GM04503 (cell line): Measurements from ENCODE around the gene CRISP3.
"Not testable (repeated sequence)": the region's sequence is repeated elsewhere in the genome, so short reads cannot be mapped to it uniquely, and the experiment has no call there.

Source experiments
- DNase-seq: peaks from one replicate; pipeline ENCODE4 v3.0.0-alpha.2; 2012; ENCODE audit warnings: low read depth

CRISP3 gene

DNA sequence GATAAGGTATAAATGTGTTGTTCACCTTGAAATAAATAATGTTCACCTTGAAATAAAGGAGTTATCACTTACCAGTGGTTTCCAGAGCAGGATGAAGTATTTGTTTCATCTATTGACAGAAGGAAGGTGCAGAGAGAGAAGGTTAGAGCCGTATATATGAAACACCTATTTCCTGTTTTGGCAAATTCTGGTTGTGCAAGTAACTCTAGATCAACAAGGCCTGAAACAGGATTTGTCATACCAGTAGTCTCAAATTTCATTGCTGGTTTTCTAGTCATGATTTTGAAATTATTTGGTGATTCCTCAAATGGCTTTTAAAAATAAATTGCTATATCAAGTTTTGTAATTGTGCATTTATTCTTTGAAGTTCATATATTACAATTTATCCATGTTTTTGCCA, at the start of gene CRISP3:
Gene CRISP3 (minus strand): TSS at position 130 of the 400 bp plus-strand sequence. CDS start 21 bp downstream, at position 109.
- no peak for DNase-seq

- no peak for DNase-seq
These were observed 46.2 kb upstream of the CRISP3 start for GRCh38 chr6:49790341-49790740.

DNA sequence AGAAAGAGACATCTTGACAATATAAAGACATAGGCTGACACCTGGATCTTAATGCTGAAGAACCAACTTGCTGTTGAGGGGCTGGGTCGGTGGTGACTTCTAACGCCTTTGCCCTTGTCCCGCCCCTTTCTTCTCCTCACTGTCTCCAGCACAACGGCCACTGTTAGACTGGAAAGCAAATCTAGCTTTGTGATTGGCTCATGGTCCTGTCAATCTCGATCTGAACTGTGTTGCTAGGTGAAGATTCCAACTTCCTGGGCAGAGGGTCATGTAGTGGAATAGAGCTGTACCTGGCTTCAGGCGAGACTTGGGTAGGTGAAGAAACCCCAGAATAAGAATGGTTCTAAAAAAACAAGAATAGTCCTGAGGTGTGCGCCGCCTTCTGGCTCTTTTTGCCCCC, 43.0 kb upstream of the CRISP3 start, which contains the start of gene PGK2:
Gene PGK2 (minus strand): TSS at position 110 of the 400 bp plus-strand sequence. CDS start 98 bp downstream, at position 12.
- no peak for DNase-seq

- DNase-seq: no peak
These were observed 40.1 kb upstream of the CRISP3 start for GRCh38 chr6:49784272-49784671.

DNA sequence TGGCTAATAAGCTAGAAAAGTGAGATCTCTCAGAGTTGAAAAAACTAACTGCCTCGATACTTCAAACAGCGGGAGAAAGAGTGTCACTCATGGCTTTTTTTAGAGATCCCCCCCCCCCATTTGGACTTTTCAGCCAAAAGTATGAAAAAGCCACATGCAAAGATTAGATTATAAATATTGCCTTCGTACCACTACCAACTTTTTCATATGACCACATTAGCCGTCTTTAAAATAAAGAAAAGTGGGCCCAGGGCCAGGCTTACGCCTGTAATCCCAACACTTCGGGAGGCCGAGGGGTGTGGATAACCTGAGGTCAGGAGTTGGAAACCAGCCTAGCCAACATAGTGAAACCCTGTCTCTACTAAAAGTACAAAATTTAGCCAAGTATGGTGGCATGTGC, 38.5 kb upstream of the CRISP3 start:
- no peak for DNase-seq

- DNase-seq: no peak
These were observed 38.1 kb upstream of the CRISP3 start for GRCh38 chr6:49782293-49782692.

- no peak for DNase-seq
These were observed 32.3 kb upstream of the CRISP3 start for GRCh38 chr6:49776444-49776843.

- DNase-seq: no peak
These were observed 30.9 kb upstream of the CRISP3 start for GRCh38 chr6:49775043-49775442.

DNA sequence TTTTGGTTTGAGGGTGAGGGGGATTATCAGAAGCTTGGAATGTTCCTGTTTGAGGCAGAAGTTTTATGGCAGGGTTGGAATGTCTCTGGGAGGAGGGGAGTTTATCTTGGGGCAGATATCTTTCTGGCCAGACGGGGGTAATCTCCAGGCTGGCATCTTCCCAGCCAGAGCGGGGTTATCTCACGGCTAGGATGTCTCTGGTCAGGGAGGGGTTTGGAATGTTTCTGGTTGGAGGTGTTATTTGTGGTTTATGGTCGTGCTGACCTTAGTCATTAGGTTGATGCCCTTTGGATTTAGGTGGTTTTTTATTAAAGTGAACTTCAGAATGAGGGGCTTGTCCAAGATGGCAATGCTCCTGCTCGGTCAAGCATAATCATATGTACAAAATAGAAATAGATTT, 28.1 kb upstream of the CRISP3 start:
- no peak for DNase-seq

- DNase-seq: no peak
These were observed 22.6 kb upstream of the CRISP3 start for GRCh38 chr6:49766762-49767161.

- DNase-seq: no peak
These were observed 20.5 kb upstream of the CRISP3 start for GRCh38 chr6:49764571-49765236.

GRCh38 chr6:49743429-49743828, 759 bp downstream of the CRISP3 start:
- DNase-seq: no peak

DNA sequence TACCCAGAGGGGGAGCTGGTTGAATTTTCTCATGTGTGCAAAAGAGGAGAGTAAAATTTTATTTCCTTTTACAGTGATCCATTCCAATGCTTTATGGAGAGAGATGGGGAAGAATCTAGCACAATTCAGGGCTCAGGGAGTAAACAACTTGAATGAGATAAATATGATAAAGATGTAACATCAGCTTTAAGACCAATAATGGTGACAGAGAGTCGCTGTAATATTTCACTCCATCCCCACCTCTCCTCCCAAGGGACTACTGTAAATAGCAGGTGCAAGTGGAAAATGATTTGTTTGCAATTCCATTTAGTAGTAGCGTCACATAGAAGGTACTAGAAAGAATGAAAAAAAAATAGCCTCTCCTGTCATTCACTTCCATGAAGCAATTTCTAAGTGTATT, 4.8 kb downstream of the CRISP3 start:
- DNase-seq: no peak

GRCh38 chr6:49736017-49736508, 8.1 kb downstream of the CRISP3 start:
- DNase-seq: no peak

- no peak for DNase-seq
These were observed 10.5 kb downstream of the CRISP3 start for GRCh38 chr6:49733680-49734079.

- no peak for DNase-seq
These were observed 11.4 kb downstream of the CRISP3 start for GRCh38 chr6:49732781-49733180.

GRCh38 chr6:49730251-49730650, 13.9 kb downstream of the CRISP3 start:
- no peak for DNase-seq

GRCh38 chr6:49723917-49724316, 20.3 kb downstream of the CRISP3 start:
- not testable (repeated sequence) for DNase-seq

GRCh38 chr6:49721297-49721696, 22.9 kb downstream of the CRISP3 start:
- no peak for DNase-seq

DNA sequence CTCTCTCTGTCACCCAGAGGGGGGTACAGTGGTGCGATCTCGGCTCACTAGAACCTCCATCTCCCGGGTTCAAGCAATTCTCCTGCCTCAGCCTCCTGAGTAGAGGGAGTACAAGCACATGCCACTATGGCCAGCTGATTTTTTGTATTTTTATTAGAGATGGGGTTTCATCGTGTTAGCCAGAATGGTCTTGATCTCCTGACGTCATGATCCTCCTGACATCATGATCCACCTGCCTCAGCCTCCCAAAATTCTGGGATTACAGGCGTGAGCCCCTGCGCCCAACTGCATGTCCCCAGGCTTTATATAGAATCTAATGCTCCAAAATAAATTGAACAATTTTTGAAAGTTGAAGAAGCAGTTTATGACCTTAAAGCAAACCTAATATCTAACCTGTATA, 23.8 kb downstream of the CRISP3 start:
- no peak for DNase-seq

DNA sequence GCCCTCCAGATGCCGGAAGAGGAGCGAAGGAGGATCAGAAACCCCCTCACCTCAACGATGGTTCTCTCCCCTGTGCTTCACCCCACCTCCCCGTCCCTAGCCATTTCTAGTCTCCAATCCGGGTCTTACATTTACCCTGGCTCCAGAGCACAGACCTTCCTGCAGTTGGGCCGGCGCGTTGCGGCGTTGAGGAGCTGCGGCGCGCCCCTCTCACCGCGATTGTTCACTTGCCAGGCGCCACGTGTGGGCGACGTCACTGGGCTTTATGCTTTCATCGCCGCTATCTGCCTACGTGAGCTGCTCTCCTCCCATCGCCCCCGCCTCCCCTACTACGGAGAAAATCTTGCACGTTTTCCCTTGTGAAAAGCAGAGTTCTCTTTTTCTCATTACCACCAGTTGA, 30.8 kb downstream of the CRISP3 start, which contains the start of gene CRISP2:
Gene CRISP2 (minus strand): TSS at position 198 of the 400 bp plus-strand sequence. CDS start 4,347 bp downstream, outside the sequence.
- DNase-seq: no peak

- DNase-seq: no peak
These were observed 45.7 kb downstream of the CRISP3 start for GRCh38 chr6:49698478-49698877.

DNA sequence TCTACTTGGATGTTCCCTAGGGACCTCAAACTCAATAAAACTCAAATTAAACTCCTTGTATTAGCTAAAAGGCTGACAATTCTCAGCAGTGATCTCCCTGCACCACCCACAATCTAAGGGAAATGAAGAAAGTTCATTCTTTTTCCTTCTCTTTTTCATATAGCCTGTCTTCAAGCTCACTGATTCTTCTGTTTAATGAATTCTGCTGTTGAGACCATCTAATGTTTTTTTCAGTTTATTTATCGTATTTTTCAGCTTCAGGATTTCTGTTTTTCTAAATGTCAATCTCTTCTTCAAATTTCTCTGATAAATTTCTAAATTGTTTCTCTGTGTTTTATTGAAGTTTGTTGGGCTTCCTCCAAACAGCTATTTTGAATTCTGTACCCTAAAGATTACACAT, 50.7 kb downstream of the CRISP3 start:
- DNase-seq: no peak

- no peak for DNase-seq
These were observed 51.7 kb downstream of the CRISP3 start for GRCh38 chr6:49692534-49692933.
